GM12875 (cell line): Measurements from ENCODE around the gene WDR81.

Experiments used
- H3K4me3 ChIP-seq: one replicate; pipeline ENCODE4 v1.5.1; 2011; ENCODE audit warnings: low read depth, low read length, control low read depth
- TF ChIP-seq, protein P1 (sequence below): IDR thresholded peaks from 2 replicates; pipeline ENCODE4 v1.5.1; 2011; ENCODE audit warnings: low read depth, mild to moderate bottlenecking, control low read depth, inconsistent platforms, low read length, moderate library complexity, borderline replicate concordance; ENCODE audit not compliant: insufficient read depth

WDR81 gene

DNA sequence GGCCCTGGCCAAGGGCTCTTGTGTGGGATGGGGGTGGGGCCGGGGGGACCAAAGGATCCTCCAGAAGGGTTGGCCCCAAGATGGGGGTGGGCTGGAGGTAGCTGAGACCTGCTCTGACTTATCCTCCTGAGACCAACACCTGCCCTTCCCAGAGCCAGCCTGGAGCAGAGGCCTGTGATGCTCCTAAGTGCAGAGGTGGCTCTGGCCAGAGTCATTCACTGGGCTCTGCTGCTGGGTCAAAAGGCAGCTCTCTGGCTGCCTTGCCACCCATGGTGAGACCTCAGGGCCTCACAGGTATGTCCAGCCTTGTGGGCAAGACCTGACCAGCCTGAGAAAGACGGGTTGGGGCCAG, 18.6 kb downstream of the WDR81 start:
- TF ChIP-seq, protein P1, sequence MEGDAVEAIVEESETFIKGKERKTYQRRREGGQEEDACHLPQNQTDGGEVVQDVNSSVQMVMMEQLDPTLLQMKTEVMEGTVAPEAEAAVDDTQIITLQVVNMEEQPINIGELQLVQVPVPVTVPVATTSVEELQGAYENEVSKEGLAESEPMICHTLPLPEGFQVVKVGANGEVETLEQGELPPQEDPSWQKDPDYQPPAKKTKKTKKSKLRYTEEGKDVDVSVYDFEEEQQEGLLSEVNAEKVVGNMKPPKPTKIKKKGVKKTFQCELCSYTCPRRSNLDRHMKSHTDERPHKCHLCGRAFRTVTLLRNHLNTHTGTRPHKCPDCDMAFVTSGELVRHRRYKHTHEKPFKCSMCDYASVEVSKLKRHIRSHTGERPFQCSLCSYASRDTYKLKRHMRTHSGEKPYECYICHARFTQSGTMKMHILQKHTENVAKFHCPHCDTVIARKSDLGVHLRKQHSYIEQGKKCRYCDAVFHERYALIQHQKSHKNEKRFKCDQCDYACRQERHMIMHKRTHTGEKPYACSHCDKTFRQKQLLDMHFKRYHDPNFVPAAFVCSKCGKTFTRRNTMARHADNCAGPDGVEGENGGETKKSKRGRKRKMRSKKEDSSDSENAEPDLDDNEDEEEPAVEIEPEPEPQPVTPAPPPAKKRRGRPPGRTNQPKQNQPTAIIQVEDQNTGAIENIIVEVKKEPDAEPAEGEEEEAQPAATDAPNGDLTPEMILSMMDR, result no peak
- H3K4me3 ChIP-seq, result no peak overlapping the region

DNA sequence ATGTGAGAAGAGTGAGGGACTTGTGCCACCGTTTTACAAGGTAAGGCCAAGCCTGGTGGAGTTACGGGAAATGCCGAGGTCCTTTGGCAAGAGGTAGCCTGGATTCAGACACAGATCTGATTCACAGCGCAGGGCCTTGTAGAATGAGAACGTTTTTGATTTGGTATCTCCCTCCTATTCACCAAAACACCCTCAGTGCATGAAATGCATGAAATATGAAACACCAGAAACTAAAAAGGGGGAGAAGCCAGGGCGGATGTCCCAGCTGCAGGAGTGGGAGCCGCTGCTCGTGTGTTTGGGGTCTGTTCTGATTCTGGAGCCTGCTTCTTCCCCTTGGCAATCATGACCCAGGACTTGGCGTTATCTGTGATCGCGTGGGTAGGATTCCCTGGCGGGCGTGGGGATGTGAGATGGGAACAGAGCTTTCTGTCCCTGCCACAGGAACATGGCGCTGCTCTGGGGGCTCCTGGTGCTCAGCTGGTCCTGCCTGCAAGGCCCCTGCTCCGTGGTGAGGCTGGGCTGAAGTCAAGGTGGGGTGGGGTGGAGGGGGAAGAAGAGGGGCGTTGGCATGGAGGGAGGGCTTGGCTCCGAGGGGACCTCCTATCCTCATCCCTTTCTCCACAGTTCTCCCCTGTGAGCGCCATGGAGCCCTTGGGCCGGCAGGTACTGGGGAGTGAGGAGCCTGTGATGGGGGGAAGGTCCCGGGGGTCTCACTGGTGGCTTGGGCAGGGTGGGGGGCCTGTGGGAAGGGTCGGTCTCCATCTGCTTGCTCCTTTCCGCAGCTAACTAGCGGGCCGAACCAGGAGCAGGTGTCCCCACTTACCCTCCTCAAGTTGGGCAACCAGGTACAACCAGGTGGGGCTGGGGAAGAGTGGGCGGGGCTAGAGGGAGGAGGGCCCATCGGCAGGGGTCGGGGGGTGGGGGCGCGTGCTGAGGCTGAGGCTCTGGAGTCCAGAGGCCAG, 20.3 kb downstream of the WDR81 start:
- no peak overlapping the region for H3K4me3 ChIP-seq
- TF ChIP-seq, protein P1, result no peak

DNA sequence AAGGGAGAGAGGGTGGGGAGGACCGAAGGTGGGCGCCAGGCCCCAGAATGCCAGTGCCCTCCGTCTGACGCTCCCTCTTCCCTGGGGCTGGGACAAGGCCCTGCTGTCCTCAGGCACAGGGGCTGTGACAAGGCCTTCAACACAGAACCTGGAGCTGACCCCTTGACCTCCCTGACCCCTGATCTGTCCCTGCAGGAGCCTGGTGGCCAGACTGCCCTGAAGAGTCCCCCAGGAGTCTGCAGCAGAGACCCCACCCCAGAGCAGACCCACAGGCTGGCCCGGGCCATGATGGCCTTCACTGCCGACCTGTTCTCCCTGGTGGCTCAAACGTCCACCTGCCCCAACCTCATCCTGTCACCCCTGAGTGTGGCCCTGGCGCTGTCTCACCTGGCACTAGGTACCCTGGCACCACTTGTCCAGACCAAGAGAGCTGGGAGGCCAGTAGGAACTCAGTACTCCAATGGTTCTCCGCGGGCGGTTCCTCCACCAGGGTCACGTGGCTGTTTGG, 21.1 kb downstream of the WDR81 start:
- TF ChIP-seq, protein P1, result no peak
- H3K4me3 ChIP-seq, result no peak overlapping the region

DNA sequence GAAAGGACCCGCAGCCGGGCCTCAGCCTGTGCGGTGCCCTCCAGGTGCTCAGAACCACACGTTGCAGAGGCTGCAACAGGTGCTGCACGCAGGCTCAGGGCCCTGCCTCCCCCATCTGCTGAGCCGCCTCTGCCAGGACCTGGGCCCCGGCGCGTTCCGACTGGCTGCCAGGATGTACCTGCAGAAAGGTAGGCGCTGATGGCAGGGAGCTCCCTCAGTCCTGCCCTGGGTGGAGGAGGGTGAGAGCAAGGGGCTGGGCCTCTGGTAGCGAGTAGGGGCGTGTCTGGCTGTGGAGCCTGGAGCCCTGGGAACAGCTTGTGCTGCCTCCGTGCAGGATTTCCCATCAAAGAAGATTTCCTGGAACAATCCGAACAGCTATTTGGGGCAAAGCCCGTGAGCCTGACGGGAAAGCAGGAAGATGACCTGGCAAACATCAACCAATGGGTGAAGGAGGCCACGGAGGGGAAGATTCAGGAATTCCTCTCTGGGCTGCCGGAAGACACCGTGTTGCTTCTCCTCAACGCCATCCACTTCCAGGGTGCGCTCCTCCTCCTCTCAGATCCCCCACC, 22.6 kb downstream of the WDR81 start:
- H3K4me3 ChIP-seq, result no peak overlapping the region
- TF ChIP-seq, protein P1, result no peak

DNA sequence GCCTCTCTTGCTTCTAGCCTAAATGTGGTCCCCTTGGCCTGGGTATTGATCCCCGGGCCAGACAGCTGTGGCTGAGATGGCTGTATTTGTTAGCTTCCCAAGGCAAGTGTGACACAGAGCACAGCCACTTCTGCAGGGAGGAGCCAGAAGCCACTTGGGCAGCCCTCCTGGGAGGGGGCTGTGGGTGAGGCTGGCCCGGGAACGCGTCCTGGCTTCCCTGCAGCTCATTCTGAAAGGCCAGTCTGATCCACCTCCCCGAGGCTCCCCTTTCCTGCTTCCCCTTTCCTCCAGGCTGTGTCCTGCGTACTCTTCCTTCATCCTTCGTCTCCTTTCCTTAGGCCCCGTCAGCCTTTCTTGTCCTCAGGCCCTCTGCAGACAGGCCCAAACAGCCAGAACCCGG, 26.1 kb downstream of the WDR81 start:
- TF ChIP-seq, protein P1, result no peak
- H3K4me3 ChIP-seq, result no peak overlapping the region

DNA sequence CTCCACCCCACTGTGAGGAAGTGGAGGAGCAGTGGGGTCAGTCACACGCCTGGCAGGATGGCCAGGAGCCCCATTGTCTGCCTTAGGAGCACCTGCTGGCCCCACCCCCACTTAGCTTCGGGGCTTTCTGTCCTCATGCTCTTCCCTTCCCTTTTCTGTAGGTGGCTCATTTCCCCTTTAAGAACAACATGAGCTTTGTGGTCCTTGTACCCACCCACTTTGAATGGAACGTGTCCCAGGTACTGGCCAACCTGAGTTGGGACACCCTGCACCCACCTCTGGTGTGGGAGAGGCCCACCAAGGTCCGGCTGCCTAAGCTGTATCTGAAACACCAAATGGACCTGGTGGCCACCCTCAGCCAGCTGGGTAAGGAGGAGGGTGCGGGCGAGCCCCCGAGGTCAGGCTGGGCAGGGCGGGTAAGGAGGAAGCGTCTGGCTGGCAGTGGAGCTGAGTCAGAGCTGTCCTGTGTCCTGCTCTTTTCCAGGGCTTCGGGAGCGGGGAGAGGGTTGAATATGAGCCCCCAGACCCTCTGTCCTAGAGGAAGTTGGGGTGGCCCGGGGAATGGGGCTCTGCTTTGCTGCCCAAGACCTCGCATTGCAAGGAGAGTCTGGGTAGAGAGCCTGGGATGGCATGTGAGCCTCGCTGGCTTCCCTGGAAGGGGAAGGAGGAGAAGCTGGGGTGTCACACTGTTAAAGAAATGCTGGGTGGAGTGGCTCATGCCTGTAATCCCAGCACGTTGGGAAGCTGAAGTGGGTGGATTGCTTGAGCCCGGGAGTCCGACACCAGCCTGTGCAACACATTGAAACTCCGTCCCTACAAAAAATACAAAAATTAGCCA, 28.1 kb downstream of the WDR81 start:
- TF ChIP-seq, protein P1, result no peak
- H3K4me3 ChIP-seq, result no peak overlapping the region
